SK-N-SH (cell line): ENCODE measurements around the gene TP53TG5. TPM values are rescaled to one million over a fixed set of nuclear protein-coding genes. Genes with fewer than 3 reads are reported as not detected.

Experiments used
- CTCF ChIA-PET: fragments of 300-600, 350-600 bp; formaldehyde crosslinking; extraction: SDS; loops from one replicate; lab custom pipeline; 2021; lab: Yijun Ruan, JAX
- POLR2A ChIA-PET: fragments of 350-600 bp; sonication (Branson Sonifier 250); formaldehyde crosslinking; extraction: SDS; loops from one replicate; lab custom pipeline; 2020; ENCODE audit warnings: antibody characterized with exemption, inconsistent platforms; lab: Yijun Ruan, JAX
- DNase-seq: peaks from one replicate; pipeline ENCODE4 v3.0.0; 2012
- H2AFZ ChIP-seq: fragments of 200-600 bp; sonication (generic); 2 replicates; pipeline ENCODE4 v1.8.1; 2016; ENCODE audit warnings: antibody characterized with exemption, mild to moderate bottlenecking, low read depth
- H3F3A ChIP-seq: fragments of 200-600 bp; sonication (generic); replicated peaks from 2 replicates; pipeline ENCODE3; 2016; ENCODE audit warnings: antibody characterized with exemption, mild to moderate bottlenecking; ENCODE audit not compliant: insufficient read depth
- H3K27ac ChIP-seq, 2 experiments: fragments of 200-500 bp in 1 of 2; fragments of 200-600 bp in 1 of 2; sonication (Bioruptor generic) in 1 of 2; sonication (generic), shearing (Covaris generic) in 1 of 2; 2 replicates each; pipeline versions ENCODE4 v1.5.1 to v1.6.1; 2014 to 2016; ENCODE audit warnings: low read depth in 2 of 2, inconsistent platforms in 1 of 2, low read length in 1 of 2, mild to moderate bottlenecking in 1 of 2, mixed read lengths in 1 of 2
- H3K27me3 ChIP-seq: fragments of 200-600 bp; sonication (generic), shearing (Covaris generic); 2 replicates; pipeline ENCODE4 v1.6.1; 2016; ENCODE audit warnings: mixed run types; ENCODE audit not compliant: insufficient read depth
- H3K36me3 ChIP-seq, 2 experiments: fragments of 200-500 bp in 1 of 2; fragments of 200-600 bp in 1 of 2; sonication (Bioruptor generic) in 1 of 2; sonication (generic) in 1 of 2; replicated peaks in 1 of 2; 2 replicates each; pipeline versions ENCODE3 to v1.5.1; 2014 to 2016; ENCODE audit warnings: low read length in 1 of 2, mild to moderate bottlenecking in 1 of 2; ENCODE audit not compliant: insufficient read depth in 2 of 2, control insufficient read depth in 1 of 2
- H3K4me1 ChIP-seq, 2 experiments: fragments of 200-500 bp in 1 of 2; fragments of 200-600 bp in 1 of 2; sonication (Bioruptor generic) in 1 of 2; sonication (generic), shearing (Covaris generic) in 1 of 2; 2 replicates each; pipeline versions ENCODE4 v1.5.1 to v1.6.1; 2014 to 2016; ENCODE audit warnings: low read depth in 1 of 2, low read length in 1 of 2, mixed run types in 1 of 2; ENCODE audit not compliant: insufficient read depth in 2 of 2, control insufficient read depth in 1 of 2
- H3K4me2 ChIP-seq: fragments of 200-600 bp; sonication (generic), shearing (Covaris generic); 2 replicates; pipeline ENCODE4 v1.6.1; 2017; ENCODE audit warnings: mixed run types
- H3K4me3 ChIP-seq, 2 experiments: fragments of 200-500 bp in 1 of 2; fragments of 200-600 bp in 1 of 2; sonication (Bioruptor generic) in 1 of 2; sonication (generic), shearing (Covaris generic) in 1 of 2; 2 replicates each; pipeline versions ENCODE4 v1.5.1 to v1.8.1; 2014 to 2016; ENCODE audit warnings: low read depth in 2 of 2, inconsistent platforms in 1 of 2, low read length in 1 of 2, mild to moderate bottlenecking in 1 of 2, mixed read lengths in 1 of 2, moderate library complexity in 1 of 2
- H3K79me2 ChIP-seq: fragments of 200-600 bp; sonication (generic); 2 replicates; pipeline ENCODE4 v1.8.1; 2017; ENCODE audit warnings: mild to moderate bottlenecking; ENCODE audit not compliant: insufficient read depth
- H3K9ac ChIP-seq: fragments of 200-600 bp; sonication (generic); 2 replicates; pipeline ENCODE4 v1.6.1; 2017; ENCODE audit warnings: mixed run types
- H3K9me2 ChIP-seq: fragments of 200-600 bp; sonication (generic); 2 replicates; pipeline ENCODE4 v1.6.1; 2017; ENCODE audit warnings: mixed run types
- H3K9me3 ChIP-seq: fragments of 200-600 bp; sonication (generic); 2 replicates; pipeline ENCODE4 v1.6.1; 2017; ENCODE audit warnings: mixed run types, mild to moderate bottlenecking, moderate library complexity
- H4K20me1 ChIP-seq: fragments of 200-600 bp; sonication (generic); 2 replicates; pipeline ENCODE4 v1.6.1; 2017; ENCODE audit warnings: mild to moderate bottlenecking, mixed run types; ENCODE audit not compliant: insufficient read depth
- FOXJ3 ChIP-seq: sonication (generic); formaldehyde crosslinking; IDR thresholded peaks from 2 replicates; pipeline ENCODE4 v1.5.1; 2020; ENCODE audit warnings: mild to moderate bottlenecking, missing genetic modification reagents
- MXI1 ChIP-seq: IDR thresholded peaks from 2 replicates; pipeline ENCODE4 v1.6.1; 2012; ENCODE audit warnings: mild to moderate bottlenecking, low read depth, low read length, improper control_type of control experiment
- RFX5 ChIP-seq: IDR thresholded peaks from 2 replicates; pipeline ENCODE4 v1.6.1; 2012; ENCODE audit warnings: mild to moderate bottlenecking, improper control_type of control experiment, low read length
- RXRA ChIP-seq: IDR thresholded peaks from 2 replicates; pipeline ENCODE4 v1.4.0; 2012; ENCODE audit warnings: low read depth, mild to moderate bottlenecking, borderline replicate concordance
- SIN3A ChIP-seq: IDR thresholded peaks from 2 replicates; pipeline ENCODE4 v1.6.1; 2012; ENCODE audit warnings: low read depth, mild to moderate bottlenecking, low read length, moderate library complexity, borderline replicate concordance
- TAF1 ChIP-seq: IDR thresholded peaks from 2 replicates; pipeline ENCODE4 v1.6.1; 2012; ENCODE audit warnings: low read depth, mild to moderate bottlenecking, low read length, moderate library complexity, borderline replicate concordance
- YY1 ChIP-seq: IDR thresholded peaks from 2 replicates; pipeline ENCODE4 v1.4.0; 2012; ENCODE audit warnings: low read depth, mild to moderate bottlenecking
- WGBS: methylation state at CpG from one replicate; pipeline ENCODE4 v1.1.6; 2017; ENCODE audit warnings: low lambda C conversion rate; 5-methylcytosine and 5-hydroxymethylcytosine counted together
- polyA plus RNA-seq, 3 experiments: library from polyadenylated mRNA; depleted of rRNA; stranded (reverse); fragments of >200 nt; gene quantifications; 2 replicates each; pipeline ENCODE4 v1.2.3, GENCODE V29; 2012
- TF ChIP-seq, protein P1 (sequence below): IDR thresholded peaks from 2 replicates; pipeline ENCODE4 v1.6.1; 2012; ENCODE audit warnings: mild to moderate bottlenecking, low read depth, low read length, moderate library complexity
- TF ChIP-seq, protein P2 (sequence below): IDR thresholded peaks from 2 replicates; pipeline ENCODE4 v1.4.0; 2012; ENCODE audit warnings: low read depth, borderline replicate concordance
- TF ChIP-seq, protein P3 (sequence below): IDR thresholded peaks from 2 replicates; pipeline ENCODE4; 2012
- TF ChIP-seq, protein P4 (sequence below): fragments of 150-350 bp; IDR thresholded peaks from 2 replicates; pipeline ENCODE4 v1.6.1; 2016; ENCODE audit warnings: mild to moderate bottlenecking, low read depth, low read length
- TF ChIP-seq, protein P5 (sequence below): IDR thresholded peaks from 2 replicates; pipeline ENCODE4 v1.4.0; 2012; ENCODE audit warnings: low read depth

Gene TP53TG5
- polyA plus RNA-seq, 1 of the 3 experiments (the other 2 are of a cell fraction), result not detected

DNA sequence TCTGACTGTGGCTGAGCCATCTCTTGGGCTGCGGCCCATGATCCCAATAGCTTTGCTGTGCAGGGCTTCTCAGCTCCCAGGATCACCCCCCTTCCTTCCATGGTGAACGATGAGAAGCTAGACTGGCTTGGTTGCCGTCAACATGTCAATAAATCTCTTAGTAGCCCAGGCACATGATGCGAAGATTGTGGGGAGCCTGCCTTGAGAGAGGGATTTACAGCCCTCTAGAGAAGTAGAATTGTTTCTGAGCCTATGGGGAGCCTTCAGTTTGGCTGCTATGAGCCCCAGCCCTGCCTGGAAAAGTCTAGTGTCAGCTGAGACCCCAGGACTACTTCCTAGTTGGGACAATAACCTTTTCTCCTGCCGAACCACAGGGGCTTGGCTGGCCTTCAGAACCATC is 34.5 kb upstream of the TP53TG5 start:
- Histone ChIP-seq H3F3A (no peaks in the 10 kb centered on the region), H3K27me3 (no peaks in the 10 kb centered on the region), H3K4me1 (peaks cover 0 to 7% of the 10 kb centered on the region in 2 experiments; a peak in 3 of 4 replicates), H2AFZ (no peak overlapping the region), H3K9me3 (no peaks in the 10 kb centered on the region), H3K4me2 (no peak overlapping the region), H4K20me1 (no peaks in the 10 kb centered on the region)
- WGBS, result 65% methylated on average over 5 of the region's 5 CpGs
- no peak for TF ChIP-seq SIN3A
- no peak for TF ChIP-seq FOXJ3 (CRISPR knock-in tag)
- no peak for TF ChIP-seq YY1
- TF ChIP-seq, protein P1, sequence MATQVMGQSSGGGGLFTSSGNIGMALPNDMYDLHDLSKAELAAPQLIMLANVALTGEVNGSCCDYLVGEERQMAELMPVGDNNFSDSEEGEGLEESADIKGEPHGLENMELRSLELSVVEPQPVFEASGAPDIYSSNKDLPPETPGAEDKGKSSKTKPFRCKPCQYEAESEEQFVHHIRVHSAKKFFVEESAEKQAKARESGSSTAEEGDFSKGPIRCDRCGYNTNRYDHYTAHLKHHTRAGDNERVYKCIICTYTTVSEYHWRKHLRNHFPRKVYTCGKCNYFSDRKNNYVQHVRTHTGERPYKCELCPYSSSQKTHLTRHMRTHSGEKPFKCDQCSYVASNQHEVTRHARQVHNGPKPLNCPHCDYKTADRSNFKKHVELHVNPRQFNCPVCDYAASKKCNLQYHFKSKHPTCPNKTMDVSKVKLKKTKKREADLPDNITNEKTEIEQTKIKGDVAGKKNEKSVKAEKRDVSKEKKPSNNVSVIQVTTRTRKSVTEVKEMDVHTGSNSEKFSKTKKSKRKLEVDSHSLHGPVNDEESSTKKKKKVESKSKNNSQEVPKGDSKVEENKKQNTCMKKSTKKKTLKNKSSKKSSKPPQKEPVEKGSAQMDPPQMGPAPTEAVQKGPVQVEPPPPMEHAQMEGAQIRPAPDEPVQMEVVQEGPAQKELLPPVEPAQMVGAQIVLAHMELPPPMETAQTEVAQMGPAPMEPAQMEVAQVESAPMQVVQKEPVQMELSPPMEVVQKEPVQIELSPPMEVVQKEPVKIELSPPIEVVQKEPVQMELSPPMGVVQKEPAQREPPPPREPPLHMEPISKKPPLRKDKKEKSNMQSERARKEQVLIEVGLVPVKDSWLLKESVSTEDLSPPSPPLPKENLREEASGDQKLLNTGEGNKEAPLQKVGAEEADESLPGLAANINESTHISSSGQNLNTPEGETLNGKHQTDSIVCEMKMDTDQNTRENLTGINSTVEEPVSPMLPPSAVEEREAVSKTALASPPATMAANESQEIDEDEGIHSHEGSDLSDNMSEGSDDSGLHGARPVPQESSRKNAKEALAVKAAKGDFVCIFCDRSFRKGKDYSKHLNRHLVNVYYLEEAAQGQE, result no peak
- TF ChIP-seq, protein P2, sequence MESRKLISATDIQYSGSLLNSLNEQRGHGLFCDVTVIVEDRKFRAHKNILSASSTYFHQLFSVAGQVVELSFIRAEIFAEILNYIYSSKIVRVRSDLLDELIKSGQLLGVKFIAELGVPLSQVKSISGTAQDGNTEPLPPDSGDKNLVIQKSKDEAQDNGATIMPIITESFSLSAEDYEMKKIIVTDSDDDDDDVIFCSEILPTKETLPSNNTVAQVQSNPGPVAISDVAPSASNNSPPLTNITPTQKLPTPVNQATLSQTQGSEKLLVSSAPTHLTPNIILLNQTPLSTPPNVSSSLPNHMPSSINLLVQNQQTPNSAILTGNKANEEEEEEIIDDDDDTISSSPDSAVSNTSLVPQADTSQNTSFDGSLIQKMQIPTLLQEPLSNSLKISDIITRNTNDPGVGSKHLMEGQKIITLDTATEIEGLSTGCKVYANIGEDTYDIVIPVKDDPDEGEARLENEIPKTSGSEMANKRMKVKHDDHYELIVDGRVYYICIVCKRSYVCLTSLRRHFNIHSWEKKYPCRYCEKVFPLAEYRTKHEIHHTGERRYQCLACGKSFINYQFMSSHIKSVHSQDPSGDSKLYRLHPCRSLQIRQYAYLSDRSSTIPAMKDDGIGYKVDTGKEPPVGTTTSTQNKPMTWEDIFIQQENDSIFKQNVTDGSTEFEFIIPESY, result no peak
- TF ChIP-seq MXI1, result no peak
- no peak for TF ChIP-seq TAF1
- no peak for TF ChIP-seq RXRA
- no peak for TF ChIP-seq RFX5
- TF ChIP-seq, protein P3, sequence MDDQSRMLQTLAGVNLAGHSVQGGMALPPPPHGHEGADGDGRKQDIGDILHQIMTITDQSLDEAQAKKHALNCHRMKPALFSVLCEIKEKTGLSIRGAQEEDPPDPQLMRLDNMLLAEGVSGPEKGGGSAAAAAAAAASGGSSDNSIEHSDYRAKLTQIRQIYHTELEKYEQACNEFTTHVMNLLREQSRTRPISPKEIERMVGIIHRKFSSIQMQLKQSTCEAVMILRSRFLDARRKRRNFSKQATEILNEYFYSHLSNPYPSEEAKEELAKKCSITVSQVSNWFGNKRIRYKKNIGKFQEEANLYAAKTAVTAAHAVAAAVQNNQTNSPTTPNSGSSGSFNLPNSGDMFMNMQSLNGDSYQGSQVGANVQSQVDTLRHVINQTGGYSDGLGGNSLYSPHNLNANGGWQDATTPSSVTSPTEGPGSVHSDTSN, result no peak
- TF ChIP-seq, protein P4, sequence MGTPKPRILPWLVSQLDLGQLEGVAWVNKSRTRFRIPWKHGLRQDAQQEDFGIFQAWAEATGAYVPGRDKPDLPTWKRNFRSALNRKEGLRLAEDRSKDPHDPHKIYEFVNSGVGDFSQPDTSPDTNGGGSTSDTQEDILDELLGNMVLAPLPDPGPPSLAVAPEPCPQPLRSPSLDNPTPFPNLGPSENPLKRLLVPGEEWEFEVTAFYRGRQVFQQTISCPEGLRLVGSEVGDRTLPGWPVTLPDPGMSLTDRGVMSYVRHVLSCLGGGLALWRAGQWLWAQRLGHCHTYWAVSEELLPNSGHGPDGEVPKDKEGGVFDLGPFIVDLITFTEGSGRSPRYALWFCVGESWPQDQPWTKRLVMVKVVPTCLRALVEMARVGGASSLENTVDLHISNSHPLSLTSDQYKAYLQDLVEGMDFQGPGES, result no peak
- TF ChIP-seq, protein P5, sequence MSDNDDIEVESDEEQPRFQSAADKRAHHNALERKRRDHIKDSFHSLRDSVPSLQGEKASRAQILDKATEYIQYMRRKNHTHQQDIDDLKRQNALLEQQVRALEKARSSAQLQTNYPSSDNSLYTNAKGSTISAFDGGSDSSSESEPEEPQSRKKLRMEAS, result no peak
- TF ChIP-seq, all 33 proteins: peak for 0
- Histone ChIP-seq H3K9me2 (no peaks in the 10 kb centered on the region), H3K79me2 (peaks cover 17% of the 10 kb centered on the region), H3K27ac (no peak overlapping the region), H3K4me3 (no peak overlapping the region), H3K36me3 (peaks cover 0 to 19% of the 10 kb centered on the region in 2 experiments), H3K9ac (no peak overlapping the region)
- ChIA-PET POLR2A (interaction anchor here (1.3 kb wide), 1 partner anchor 14 kb away, joined by 4 read pairs; no protein-coding TSS in a partner anchor), CTCF (interaction anchor here (4.4 kb wide), 1 partner anchor 24 kb away, joined by 26 read pairs; no protein-coding TSS in a partner anchor)
- DNase-seq, result no peak
